Fibroblast of pulmonary artery (primary cell): Measurements from ENCODE around the gene MARCHF5.
A peak's percentile ranks its signal among the peaks of the same experiment; 100 is the strongest.

Experiments used
- DNase-seq: peaks from one replicate; pipeline ENCODE4 v3.0.0-alpha.2; 2010; ENCODE audit warnings: low read depth
- H3K4me3 ChIP-seq: replicated peaks from 2 replicates; pipeline ENCODE4 v1.5.1; 2011; ENCODE audit warnings: low read depth, mild to moderate bottlenecking, control low read depth, low read length, moderate library complexity
- TF ChIP-seq, protein P1 (sequence below): IDR thresholded peaks from 2 replicates; pipeline ENCODE4 v1.5.1; 2011; ENCODE audit warnings: mild to moderate bottlenecking, control low read depth, low read length, inconsistent platforms; ENCODE audit errors: missing control alignments

The MARCHF5 gene

DNA sequence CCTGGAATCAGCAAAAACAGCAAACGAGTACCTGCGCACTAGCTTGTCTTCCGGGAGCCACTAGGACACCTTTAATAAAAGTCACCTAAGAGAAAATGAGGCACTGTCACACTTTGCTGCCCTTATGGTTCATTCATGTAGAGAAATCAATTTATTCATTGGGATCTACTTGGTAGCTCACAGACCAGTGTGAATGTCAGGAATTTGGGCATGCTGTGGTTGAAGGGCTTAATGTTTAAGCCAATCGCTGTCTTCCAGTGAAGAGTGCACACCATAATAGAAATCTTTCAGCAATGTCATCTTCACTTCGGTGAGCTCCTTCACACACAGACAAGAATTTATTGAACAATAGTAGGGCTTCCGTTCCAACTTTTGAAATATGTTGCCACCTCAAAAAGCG lies 65.1 kb downstream of the MARCHF5 start:
- TF ChIP-seq, protein P1, sequence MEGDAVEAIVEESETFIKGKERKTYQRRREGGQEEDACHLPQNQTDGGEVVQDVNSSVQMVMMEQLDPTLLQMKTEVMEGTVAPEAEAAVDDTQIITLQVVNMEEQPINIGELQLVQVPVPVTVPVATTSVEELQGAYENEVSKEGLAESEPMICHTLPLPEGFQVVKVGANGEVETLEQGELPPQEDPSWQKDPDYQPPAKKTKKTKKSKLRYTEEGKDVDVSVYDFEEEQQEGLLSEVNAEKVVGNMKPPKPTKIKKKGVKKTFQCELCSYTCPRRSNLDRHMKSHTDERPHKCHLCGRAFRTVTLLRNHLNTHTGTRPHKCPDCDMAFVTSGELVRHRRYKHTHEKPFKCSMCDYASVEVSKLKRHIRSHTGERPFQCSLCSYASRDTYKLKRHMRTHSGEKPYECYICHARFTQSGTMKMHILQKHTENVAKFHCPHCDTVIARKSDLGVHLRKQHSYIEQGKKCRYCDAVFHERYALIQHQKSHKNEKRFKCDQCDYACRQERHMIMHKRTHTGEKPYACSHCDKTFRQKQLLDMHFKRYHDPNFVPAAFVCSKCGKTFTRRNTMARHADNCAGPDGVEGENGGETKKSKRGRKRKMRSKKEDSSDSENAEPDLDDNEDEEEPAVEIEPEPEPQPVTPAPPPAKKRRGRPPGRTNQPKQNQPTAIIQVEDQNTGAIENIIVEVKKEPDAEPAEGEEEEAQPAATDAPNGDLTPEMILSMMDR, result no peak
- H3K4me3 ChIP-seq, result no peak overlapping the region
- DNase-seq, result no peak

DNA sequence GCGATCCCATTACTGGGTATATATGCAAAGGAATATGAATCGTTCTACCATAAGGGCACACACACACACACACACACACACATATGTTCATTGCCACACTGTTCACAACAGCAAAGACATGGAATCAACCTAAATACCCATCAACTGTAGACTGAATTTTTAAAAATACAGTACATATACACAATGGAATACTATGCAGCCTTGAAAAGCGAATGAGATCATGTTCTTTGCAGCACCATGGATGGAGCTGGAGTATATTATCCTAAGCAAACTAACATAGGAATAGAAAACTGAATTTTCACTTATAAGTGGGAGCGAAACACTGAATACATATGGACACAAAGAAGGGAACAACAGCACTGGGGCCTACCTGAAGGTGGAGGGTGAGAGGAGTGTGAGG lies 72.5 kb downstream of the MARCHF5 start:
- H3K4me3 ChIP-seq, result no peak overlapping the region
- no peak for DNase-seq
- TF ChIP-seq, protein P1, result no peak

DNA sequence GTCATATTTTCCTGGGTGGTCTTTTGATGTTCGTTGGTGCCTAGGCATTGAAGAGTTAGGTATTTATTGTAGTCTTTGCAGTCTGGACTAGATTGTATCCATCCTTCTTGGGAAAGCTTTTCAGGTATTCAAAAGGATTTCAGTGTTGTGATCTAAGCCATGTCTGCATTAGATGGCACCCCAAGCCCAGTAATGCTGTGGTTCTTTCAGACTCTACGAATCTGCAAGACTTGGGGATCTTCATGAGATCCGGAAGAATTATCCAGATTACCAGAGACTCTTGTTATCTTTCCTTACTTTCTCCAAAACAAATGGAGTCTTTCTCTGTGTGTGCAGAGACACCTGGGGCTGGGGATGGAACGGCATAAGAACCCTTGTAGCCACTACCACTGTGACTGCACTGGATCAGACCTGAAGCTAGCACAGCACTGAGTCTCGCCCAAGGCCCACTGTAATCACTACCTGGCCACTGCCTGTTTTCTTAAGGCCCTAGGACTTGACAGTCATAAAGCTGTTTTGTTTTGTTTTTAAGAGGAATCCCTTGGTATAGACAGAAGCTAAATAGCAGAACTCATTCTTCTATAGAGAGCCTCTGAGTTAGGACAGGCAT lies 75.5 kb downstream of the MARCHF5 start:
- TF ChIP-seq, protein P1, result no peak
- no peak overlapping the region for H3K4me3 ChIP-seq
- peak; percentile 14 for DNase-seq

DNA sequence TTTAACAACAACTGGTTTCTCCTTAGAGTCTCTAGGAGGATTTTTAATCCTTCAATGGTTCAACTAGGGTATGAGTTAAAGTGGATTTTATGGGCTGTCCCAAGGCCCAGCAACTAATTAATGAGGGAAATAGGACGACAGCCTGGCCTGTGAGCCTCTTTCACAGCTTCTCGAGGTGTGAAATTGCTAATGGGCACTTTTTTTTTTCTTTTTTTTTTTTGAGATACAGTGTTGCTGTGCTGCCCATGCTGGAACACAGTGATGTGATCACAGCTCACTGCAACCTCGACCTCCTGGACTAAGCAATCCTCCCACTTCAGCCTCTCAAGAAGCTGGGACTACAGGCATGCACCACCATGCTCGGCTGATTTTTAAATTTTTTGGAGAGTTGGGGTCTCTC lies 87.0 kb downstream of the MARCHF5 start:
- no peak overlapping the region for H3K4me3 ChIP-seq
- no peak for DNase-seq
- TF ChIP-seq, protein P1, result no peak

DNA sequence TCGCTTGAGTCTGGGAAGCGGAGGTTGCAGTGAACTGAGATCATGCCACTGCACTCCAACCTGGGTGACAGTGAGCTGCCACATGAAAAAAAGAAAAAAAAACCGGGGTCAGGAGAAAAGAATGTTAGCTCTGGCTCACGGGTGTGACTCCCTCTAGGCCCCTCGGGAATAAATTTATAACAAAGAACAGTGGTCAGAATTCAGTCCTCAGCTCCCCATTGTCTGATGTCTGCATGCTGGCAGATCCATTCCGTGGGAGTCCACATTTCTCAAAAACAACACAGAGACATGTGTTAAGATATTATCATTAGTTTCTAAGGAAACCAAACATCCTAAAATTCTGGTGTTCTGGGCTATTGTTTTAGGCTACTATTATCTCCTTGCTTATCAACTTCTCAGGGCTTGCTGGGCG lies 90.6 kb downstream of the MARCHF5 start:
- H3K4me3 ChIP-seq, result no peak overlapping the region
- TF ChIP-seq, protein P1, result no peak
- peak; percentile 97 for DNase-seq

DNA sequence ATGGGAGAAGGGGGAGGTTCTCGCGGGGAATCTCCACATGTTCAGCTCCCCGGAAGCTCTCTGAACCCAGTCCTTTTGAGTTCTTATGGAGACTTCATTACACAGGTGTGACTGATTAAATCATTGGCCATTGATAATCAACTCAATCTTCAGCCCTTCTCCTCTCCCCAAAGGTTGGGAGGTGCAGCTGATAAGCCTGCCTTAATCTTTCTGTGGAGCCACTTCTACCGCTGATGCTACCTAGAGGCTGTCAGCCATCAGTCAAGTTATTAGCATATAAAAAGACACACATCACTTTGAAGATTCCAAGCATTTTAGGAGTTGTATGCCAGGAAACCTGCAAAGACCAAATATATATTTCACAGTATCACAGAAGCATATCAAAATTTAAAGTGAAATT lies 91.7 kb downstream of the MARCHF5 start:
- no peak overlapping the region for H3K4me3 ChIP-seq
- DNase-seq, result no peak
- TF ChIP-seq, protein P1, result no peak

DNA sequence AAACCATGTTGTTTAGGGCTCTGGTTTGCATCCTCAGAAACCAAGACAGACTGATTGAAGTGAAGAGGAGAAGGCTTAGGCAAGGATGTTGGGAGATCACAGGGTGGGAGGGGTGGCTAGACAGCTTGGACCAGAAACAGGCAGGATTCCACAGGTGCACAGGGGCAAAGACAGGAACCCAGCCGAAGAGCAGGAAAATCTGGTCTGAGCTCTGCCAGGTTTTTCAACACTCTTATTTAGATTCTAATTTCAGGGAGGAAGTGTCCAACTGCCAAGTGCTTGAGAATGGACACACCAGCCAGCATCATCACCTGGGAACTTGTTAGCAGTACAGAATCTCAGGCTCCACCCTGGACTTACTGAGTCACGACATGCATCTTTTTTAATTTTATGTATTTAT lies 93.8 kb downstream of the MARCHF5 start:
- DNase-seq, result no peak
- TF ChIP-seq, protein P1, result no peak
- no peak overlapping the region for H3K4me3 ChIP-seq
